Activated naive CD4-positive, alpha-beta T cell treated with anti-CD3 and anti-CD28 coated beads, Interleukin-2, amount 10 ng/mL, durations not matched to agents 7 days and 5 days (primary cell): Measurements from ENCODE around the gene ATPAF2.

ENCODE experiments used
- CTCF ChIA-PET: fragments of 350-600 bp; sonication (Branson Sonifier 250); formaldehyde crosslinking; loops from one replicate; lab custom pipeline; 2021; ENCODE audit warnings: antibody characterized with exemption; lab: Charles Lee
- DNase-seq: peaks from one replicate; pipeline ENCODE4 v3.0.0-alpha.2; 2020
- H3K27ac Mint-ChIP-seq: one replicate; pipeline ENCODE4 v1.8.0; 2021; ENCODE audit warnings: mild to moderate bottlenecking, moderate library complexity, mixed read lengths
- H3K27me3 Mint-ChIP-seq: one replicate; pipeline ENCODE4 v1.8.0; 2021; ENCODE audit warnings: mild to moderate bottlenecking, mixed read lengths
- H3K36me3 Mint-ChIP-seq: one replicate; pipeline ENCODE4 v1.8.0; 2021; ENCODE audit warnings: mixed read lengths
- H3K4me1 Mint-ChIP-seq: one replicate; pipeline ENCODE4 v1.8.0; 2021; ENCODE audit warnings: mixed read lengths
- H3K4me3 Mint-ChIP-seq: one replicate; pipeline ENCODE4 v1.8.0; 2021; ENCODE audit warnings: mild to moderate bottlenecking, moderate library complexity, mixed read lengths
- H3K9me3 Mint-ChIP-seq: one replicate; pipeline ENCODE4 v1.8.0; 2021; ENCODE audit warnings: mixed read lengths

Gene ATPAF2

DNA sequence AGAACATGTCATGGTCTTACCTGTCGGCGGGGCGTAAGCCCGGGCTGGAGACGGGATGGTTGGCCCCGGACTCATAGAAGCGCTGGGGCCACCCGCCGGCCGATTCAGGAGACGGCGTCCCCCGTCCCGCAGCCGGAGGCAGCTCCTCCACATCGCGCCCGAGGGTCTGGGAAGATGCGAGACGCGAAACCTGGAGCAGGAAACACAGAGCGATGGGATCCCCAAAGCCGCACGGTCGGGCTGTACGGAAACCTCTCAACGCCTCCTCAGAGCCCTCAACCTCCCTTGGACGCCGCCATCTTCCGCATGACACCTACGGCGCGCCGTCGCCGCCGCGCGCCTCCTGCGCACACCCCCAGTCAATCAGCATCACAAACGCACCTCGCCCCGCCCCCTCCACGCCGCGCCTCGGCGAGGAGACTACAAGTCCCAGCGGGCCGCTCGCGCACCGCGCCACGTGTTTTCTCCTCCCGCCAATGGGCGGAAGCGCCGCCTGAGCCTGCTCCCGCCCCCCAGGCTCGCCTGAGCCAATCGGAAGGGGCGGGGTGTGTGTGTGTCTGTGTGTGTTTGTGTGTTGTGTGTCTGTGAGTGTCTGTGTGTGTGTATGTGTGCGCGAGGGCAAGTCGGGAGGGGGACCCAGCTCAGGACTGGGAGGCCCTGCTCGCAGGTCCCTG is at the start of gene ATPAF2, which contains the start of gene GID4:
ATPAF2 (minus strand) TSS at position 308 of the 674 bp plus-strand sequence; CDS start at position 153, 155 bp downstream.
GID4 (plus strand) TSS at position 548 of the 674 bp plus-strand sequence; CDS start at position 605, 57 bp downstream.
- CTCF ChIA-PET = interaction anchor here (1.3 kb wide), 1 partner anchor 148 kb away, joined by 6 read pairs; no protein-coding TSS in a partner anchor
- peaks cover 4% of the 10 kb centered on the region for H3K27me3 Mint-ChIP-seq
- H3K4me1 Mint-ChIP-seq = peaks cover 50% of the 10 kb centered on the region
- peaks cover 8% of the 10 kb centered on the region for H3K36me3 Mint-ChIP-seq
- peak within 1 kb of the TSS; percentile 84 for H3K27ac Mint-ChIP-seq
- H3K4me3 Mint-ChIP-seq = peak within 1 kb of the TSS; percentile 87
- peak; percentile 100 for DNase-seq
- no peaks in the 10 kb centered on the region for H3K9me3 Mint-ChIP-seq

DNA sequence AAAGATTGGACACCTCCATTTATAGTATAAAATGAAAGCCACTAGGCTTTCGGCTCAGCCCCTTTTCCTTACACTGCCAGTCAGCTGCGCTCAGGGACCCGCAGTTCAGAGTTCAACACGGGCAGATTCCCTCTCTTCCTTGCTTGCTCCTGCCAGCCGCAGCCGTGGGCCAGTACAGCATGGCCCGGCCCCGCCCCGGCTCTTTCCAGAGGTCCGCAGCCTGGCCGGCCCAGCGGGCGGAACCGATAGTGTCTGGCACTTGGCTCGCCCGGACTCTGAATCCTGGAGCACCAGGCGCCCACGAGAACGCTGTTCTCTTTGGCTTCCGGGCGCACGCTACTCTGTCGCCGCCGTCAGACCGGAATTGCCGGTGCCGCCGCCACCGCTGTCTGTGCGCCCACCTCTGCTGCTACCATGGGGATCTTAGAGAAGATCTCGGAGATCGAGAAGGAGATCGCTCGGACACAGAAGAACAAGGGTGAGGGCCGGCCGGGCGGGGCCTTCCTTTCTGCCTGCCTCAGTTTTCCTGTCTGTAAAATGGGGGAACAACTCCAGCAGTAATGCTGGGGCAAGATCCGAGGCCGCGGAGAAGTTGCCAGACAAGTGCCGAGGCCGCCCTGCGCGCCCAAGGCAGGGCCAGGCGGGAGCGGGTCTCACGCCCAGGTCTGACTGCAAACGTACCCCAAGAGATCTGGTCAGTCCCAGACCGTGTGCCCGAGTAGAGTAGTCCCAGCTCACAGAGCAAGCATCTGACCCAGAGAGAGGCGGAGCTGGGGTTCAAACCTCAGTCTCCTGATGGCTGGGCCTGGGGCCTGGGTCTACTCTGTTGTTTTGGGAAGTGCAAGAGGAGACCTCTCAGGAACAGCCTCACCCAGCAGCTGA is 48.9 kb upstream of the ATPAF2 start, which contains the start of gene DRG2:
DRG2 (plus strand) TSS at position 339 of the 882 bp plus-strand sequence; CDS start at position 415, 76 bp downstream.
- peak within 1 kb of the TSS; percentile 96 for H3K27ac Mint-ChIP-seq
- peak within 1 kb of the TSS; percentile 98 for H3K4me3 Mint-ChIP-seq
- peak; percentile 89 for DNase-seq
- H3K27me3 Mint-ChIP-seq = no peaks in the 10 kb centered on the region
- H3K36me3 Mint-ChIP-seq = peaks cover 16% of the 10 kb centered on the region
- CTCF ChIA-PET = no interaction called here
- no peaks in the 10 kb centered on the region for H3K9me3 Mint-ChIP-seq
- H3K4me1 Mint-ChIP-seq = peaks cover 31% of the 10 kb centered on the region

DNA sequence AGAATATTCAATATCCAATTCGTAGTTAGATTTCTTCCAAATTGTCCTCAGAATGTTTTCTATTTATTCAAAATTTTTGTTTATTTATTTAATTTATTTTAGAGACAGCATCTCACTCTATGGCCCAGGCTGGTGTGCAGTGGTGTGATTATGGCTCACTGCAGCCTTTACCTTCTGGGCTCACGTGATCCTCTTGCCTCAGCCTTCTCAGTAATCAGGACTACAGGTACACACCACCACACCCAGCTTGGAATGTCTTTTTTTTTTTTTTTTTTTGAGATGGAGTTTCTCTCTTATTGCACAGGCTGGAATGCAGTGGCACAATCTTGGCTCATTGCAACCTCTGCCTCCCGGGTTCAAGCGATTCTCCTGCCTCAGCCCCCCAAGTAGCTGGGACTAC is 45.3 kb upstream of the ATPAF2 start:
- Mint-ChIP-seq H3K4me3 (no peak overlapping the region), H3K27me3 (peaks cover 16% of the 10 kb centered on the region), H3K36me3 (peaks cover 8% of the 10 kb centered on the region), H3K27ac (no peak overlapping the region), H3K9me3 (no peaks in the 10 kb centered on the region), H3K4me1 (peaks cover 21% of the 10 kb centered on the region)
- DNase-seq = no peak
- CTCF ChIA-PET = interaction anchor here (0.7 kb wide), 1 partner anchor 165 kb away, joined by 3 read pairs; no protein-coding TSS in a partner anchor

DNA sequence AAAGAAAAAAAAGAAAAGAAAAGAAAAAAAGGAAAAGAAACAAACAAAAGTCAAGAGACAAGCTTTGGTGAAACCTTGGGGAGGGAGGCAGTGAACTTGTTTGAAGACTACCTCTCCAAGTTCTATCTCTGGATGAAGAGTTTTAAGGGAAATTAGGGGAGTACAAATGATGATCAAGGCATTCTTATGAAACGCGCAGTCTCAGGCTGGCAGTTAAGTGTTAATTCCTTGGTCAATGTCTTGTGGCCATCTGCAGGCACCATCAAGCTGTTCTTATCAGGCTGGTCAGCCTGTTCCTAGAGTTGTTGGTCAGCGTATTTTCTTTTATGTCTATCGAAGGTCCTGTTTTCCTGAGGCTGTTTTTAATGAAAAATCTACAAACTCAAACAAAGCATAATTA is 40.6 kb upstream of the ATPAF2 start:
- Mint-ChIP-seq H3K9me3 (no peaks in the 10 kb centered on the region), H3K4me3 (no peak overlapping the region), H3K4me1 (no peaks in the 10 kb centered on the region), H3K27ac (no peak overlapping the region), H3K27me3 (peaks cover 50% of the 10 kb centered on the region), H3K36me3 (no peaks in the 10 kb centered on the region)
- CTCF ChIA-PET = no interaction called here
- no peak for DNase-seq

DNA sequence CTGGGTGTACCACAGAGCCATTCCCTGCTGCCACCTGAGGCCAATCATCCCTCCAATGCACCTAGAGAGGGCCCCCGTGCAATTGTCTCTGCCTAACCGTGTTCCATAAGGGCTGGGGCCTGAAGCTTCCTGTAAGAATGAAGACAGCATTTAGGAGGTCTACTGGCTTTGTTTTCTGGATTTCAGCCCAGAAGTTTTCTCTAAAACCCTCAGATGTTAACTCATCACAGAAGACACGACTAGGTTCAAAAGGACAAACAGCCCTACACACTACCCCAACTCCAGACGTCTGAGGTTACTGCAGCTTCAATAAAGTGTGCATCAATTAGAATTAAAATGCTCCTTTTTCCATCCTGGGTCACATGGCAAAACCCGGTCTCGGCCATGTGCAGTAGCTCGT is 38.0 kb upstream of the ATPAF2 start:
- no peaks in the 10 kb centered on the region for H3K9me3 Mint-ChIP-seq
- CTCF ChIA-PET = no interaction called here

DNA sequence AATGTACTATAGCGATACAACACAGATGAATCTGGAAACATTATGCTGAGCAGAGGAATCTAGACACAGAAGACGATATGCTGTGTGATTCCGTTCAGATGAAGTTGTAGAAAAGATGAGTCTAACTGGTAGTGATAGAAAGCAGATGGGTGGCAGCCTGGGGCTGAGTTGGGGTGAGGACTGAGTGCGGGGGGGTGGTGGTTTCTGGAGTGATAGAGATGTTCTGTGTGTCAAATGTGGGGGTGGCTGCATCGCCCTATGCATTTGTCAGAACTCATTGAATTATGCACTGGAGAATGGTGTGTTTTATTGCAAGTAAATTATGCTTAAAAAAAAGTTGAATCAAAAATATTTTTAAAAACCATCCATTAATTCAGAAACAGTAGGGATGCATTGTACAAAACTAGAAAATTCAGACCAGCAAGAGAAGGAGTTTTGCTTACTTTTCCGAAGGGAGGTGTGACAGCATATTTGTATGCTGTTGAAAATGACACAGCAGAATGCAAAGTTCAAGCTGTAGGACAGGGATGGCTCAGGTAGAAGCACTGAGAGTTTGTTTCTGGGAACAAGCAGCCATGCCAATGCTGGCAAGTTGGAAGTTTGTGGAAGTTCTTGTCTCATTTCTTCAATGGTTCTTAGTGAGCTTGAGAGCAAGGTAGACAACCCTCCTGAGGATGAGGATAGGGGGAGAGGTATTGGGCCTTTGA is 35.8 kb upstream of the ATPAF2 start:
- no peaks in the 10 kb centered on the region for H3K36me3 Mint-ChIP-seq
- no peak for DNase-seq
- peaks cover 71% of the 10 kb centered on the region for H3K27me3 Mint-ChIP-seq
- peaks cover 3% of the 10 kb centered on the region for H3K4me1 Mint-ChIP-seq
- H3K9me3 Mint-ChIP-seq = no peaks in the 10 kb centered on the region
- H3K27ac Mint-ChIP-seq = no peak overlapping the region
- H3K4me3 Mint-ChIP-seq = no peak overlapping the region
- CTCF ChIA-PET = no interaction called here

More for the DNA sequence above, 38.0 kb upstream of the ATPAF2 start:
- DNase-seq = no peak
- no peak overlapping the region for H3K27ac Mint-ChIP-seq
- H3K36me3 Mint-ChIP-seq = no peaks in the 10 kb centered on the region
- H3K4me1 Mint-ChIP-seq = no peaks in the 10 kb centered on the region
- peaks cover 65% of the 10 kb centered on the region for H3K27me3 Mint-ChIP-seq
- no peak overlapping the region for H3K4me3 Mint-ChIP-seq

DNA sequence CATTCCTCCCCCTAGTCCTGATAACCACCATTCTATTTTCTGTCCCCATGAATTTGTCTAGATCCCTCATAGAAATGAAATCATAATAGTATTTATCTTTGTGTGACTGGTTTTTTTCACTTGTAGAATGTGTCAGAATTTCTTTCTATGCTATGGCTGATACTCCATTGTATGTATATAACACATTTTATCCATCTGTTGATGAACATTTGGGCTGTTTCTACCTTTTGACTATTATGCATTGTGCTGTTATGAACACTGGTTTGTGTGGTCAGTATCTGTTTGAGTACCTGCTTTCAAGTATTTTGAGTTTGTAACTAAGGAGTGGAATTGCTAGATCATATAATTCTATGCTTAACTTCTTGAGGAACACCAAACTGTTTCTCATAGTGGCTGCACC is 32.8 kb upstream of the ATPAF2 start:
- H3K27me3 Mint-ChIP-seq = peaks cover 48% of the 10 kb centered on the region
- CTCF ChIA-PET = no interaction called here
- DNase-seq = no peak
- no peaks in the 10 kb centered on the region for H3K9me3 Mint-ChIP-seq
- H3K4me1 Mint-ChIP-seq = peaks cover 3% of the 10 kb centered on the region
- no peak overlapping the region for H3K27ac Mint-ChIP-seq
- H3K36me3 Mint-ChIP-seq = no peaks in the 10 kb centered on the region
- H3K4me3 Mint-ChIP-seq = no peak overlapping the region

DNA sequence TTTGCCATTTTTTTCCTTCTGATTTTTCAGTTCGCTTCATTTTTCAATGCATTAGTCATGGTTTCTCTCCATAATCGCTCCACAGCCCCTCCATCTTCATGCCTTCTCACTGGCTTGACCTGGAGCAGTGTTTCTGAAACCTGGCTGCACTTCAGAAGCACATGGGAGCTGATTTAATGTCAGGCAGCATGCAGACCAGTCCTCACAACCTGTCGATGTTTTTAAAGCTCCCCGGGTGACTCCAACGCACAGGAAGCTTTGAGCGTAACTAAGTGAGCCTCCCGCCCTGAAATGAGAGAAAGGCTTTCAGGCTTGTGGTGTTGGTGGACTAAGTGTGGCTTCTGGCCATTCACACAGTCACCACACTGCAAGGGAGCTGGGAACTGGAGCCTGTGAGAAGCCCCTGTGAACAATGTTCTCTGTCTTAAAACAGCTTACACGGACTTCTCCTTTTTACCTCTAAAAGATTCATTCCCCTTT is 31.9 kb upstream of the ATPAF2 start:
- Mint-ChIP-seq H3K4me3 (no peak overlapping the region), H3K4me1 (peaks cover 3% of the 10 kb centered on the region), H3K27ac (peak overlapping the region; percentile 74), H3K9me3 (no peaks in the 10 kb centered on the region), H3K36me3 (no peaks in the 10 kb centered on the region), H3K27me3 (peaks cover 41% of the 10 kb centered on the region)
- no peak for DNase-seq
- CTCF ChIA-PET = no interaction called here

DNA sequence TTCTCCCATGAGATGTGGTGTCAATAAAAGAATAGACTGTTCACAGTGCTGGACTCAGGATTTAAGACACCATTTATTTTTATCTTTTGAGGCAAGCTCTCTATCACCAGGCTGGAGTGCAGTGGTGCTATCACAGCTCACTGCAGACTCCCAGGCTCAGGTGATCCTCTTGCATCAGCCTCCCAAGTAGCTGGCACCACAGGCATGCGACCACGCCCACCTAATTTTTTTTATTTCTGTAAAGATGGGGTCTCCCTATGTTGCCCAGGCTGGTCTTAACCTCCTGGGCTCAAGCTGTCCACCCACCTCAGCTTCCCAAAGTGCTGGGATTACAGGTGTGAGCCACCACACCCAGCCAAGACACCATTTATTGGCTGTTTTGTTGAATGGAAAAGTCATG is 30.1 kb upstream of the ATPAF2 start:
- CTCF ChIA-PET = no interaction called here
- Mint-ChIP-seq H3K4me1 (peaks cover 3% of the 10 kb centered on the region), H3K27ac (no peak overlapping the region), H3K4me3 (no peak overlapping the region), H3K27me3 (peaks cover 33% of the 10 kb centered on the region), H3K36me3 (peaks cover 7% of the 10 kb centered on the region), H3K9me3 (no peaks in the 10 kb centered on the region)
- no peak for DNase-seq

DNA sequence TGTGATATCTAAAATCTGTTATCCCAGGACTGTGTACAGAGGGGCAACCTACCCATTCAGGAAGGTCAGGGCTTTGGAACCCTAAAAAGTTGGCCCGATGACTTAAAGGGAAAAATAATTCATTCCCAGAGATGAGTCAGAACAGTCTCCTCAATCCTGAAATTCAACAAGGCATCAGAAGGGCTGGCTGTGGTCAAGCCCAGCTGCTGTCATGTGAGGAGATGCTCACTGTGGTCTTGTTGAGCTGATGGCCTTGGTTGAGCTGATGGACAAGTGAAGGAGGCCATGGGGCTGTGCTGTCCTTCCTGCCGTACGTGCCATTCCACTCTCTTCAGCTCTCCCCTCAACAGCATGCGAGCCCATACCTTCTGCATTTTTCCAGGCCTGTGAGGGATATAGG is 27.9 kb upstream of the ATPAF2 start:
- no peak overlapping the region for H3K27ac Mint-ChIP-seq
- no peak for DNase-seq
- peaks cover 15% of the 10 kb centered on the region for H3K36me3 Mint-ChIP-seq
- H3K4me3 Mint-ChIP-seq = no peak overlapping the region
- CTCF ChIA-PET = no interaction called here
- H3K27me3 Mint-ChIP-seq = peaks cover 17% of the 10 kb centered on the region
- H3K4me1 Mint-ChIP-seq = peaks cover 3% of the 10 kb centered on the region
- no peaks in the 10 kb centered on the region for H3K9me3 Mint-ChIP-seq

DNA sequence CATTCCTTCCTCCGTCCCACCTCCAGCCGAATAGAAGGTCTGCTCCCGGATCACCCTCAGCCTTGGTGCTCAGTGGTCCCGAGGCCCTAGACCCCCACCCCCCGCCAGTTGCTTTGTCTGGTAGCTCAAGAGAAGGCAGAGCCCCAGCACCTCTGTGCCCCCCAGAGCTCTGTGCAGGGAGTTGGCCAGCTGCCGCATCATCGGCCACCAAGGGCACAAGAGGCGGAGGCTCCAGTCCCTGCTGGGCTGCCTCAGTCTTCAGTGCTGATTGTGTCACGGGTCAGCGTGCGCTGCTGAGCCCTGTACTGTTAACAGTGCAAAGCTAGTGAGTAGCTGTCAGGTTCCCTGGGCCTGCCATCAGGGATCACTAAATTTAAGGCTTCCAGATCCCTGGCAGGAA is 26.6 kb upstream of the ATPAF2 start:
- DNase-seq = no peak
- H3K27me3 Mint-ChIP-seq = peaks cover 6% of the 10 kb centered on the region
- no peak overlapping the region for H3K4me3 Mint-ChIP-seq
- H3K9me3 Mint-ChIP-seq = no peaks in the 10 kb centered on the region
- CTCF ChIA-PET = no interaction called here
- H3K27ac Mint-ChIP-seq = no peak overlapping the region
- no peaks in the 10 kb centered on the region for H3K4me1 Mint-ChIP-seq
- H3K36me3 Mint-ChIP-seq = peaks cover 17% of the 10 kb centered on the region

DNA sequence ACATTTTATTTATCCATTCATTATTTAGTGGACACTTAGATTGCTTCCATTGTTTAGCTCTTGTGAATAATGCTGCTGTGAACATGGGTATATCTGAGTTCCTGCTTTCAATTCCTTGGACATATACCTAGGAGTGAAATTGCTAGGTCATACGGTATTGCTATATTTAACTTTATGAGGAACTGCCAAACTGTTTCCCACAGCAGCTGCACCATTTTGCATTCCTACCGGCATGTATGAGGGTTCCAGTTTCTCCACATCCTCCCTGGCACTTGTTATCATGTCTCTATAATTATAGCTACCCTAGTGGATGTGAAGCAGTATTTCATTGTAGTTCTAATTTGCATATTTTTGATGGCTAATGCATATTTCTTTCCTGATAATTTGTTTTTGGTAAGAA is 25.1 kb upstream of the ATPAF2 start:
- H3K4me3 Mint-ChIP-seq = no peak overlapping the region
- no peaks in the 10 kb centered on the region for H3K9me3 Mint-ChIP-seq
- no peaks in the 10 kb centered on the region for H3K4me1 Mint-ChIP-seq
- no peaks in the 10 kb centered on the region for H3K27me3 Mint-ChIP-seq
- H3K27ac Mint-ChIP-seq = no peak overlapping the region
- CTCF ChIA-PET = interaction anchor here (1.2 kb wide), 1 partner anchor 193 kb away, joined by 3 read pairs; no protein-coding TSS in a partner anchor
- DNase-seq = no peak
- peaks cover 23% of the 10 kb centered on the region for H3K36me3 Mint-ChIP-seq

DNA sequence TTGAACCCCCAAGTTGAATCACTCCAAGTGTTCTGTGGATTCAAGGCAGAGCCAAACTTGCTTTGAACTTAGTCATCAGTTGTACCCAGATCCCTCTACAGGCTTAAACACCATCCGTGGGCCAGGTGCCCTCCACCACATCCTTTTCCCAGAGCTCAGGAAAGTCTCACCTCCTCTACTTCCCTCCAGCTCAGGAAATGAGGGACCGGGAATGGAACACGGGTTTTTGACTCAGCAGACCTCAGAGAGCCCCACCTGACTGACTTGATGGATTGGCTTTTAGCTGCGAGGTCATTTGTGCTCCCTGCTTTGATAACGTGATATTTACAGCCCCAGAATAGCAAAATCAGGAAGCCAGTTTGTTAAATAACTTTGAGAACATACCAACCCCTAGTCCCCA is 20.3 kb upstream of the ATPAF2 start:
- no peak overlapping the region for H3K27ac Mint-ChIP-seq
- DNase-seq = no peak
- H3K4me1 Mint-ChIP-seq = no peaks in the 10 kb centered on the region
- peaks cover 31% of the 10 kb centered on the region for H3K36me3 Mint-ChIP-seq
- H3K27me3 Mint-ChIP-seq = no peaks in the 10 kb centered on the region
- CTCF ChIA-PET = no interaction called here
- no peak overlapping the region for H3K4me3 Mint-ChIP-seq
- H3K9me3 Mint-ChIP-seq = no peaks in the 10 kb centered on the region

DNA sequence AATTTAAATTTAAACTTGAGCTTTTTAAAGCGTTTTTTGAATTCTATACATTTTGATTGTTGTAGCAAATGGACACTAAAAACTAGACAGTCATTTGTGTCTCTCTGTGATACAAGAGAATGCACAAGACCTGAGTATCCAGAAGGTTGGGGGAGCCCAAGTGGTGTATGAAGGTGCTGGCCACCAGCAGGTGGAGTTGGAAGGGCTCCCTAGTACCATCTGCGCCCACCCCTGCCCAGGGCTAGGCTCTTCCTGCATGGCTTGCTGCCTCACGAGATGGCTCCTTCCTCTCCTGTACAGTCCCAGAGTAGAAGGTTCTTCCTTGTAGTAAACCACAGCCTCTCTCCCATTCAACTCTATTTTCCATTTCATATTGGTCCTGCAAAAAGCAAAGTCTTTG is 17.2 kb upstream of the ATPAF2 start:
- no peak for DNase-seq
- no peaks in the 10 kb centered on the region for H3K27me3 Mint-ChIP-seq
- H3K36me3 Mint-ChIP-seq = peaks cover 27% of the 10 kb centered on the region
- no peaks in the 10 kb centered on the region for H3K4me1 Mint-ChIP-seq
- H3K4me3 Mint-ChIP-seq = no peak overlapping the region
- no peaks in the 10 kb centered on the region for H3K9me3 Mint-ChIP-seq
- CTCF ChIA-PET = no interaction called here
- H3K27ac Mint-ChIP-seq = no peak overlapping the region
